HL-60/S4 (cell line): ENCODE results near the gene SSBP3.
"Not testable (repeated sequence)": the region's sequence is repeated elsewhere in the genome, so short reads cannot be mapped to it uniquely, and the experiment has no call there.

Experiments used
- in situ Hi-C: fragments of 300-500 bp; cut with MboI; formaldehyde crosslinking; loops from 2 replicates; pipeline ENCODE4 v1.14.3; 2022; ENCODE audit warnings: low sequenced_read_pairs

Gene SSBP3

GRCh38 chr1:54406339-54407153 lies at the start of gene SSBP3:
Gene SSBP3, minus strand, starts transcription at chr1:54406394.
- in situ Hi-C loops, result no loop called here

DNA sequence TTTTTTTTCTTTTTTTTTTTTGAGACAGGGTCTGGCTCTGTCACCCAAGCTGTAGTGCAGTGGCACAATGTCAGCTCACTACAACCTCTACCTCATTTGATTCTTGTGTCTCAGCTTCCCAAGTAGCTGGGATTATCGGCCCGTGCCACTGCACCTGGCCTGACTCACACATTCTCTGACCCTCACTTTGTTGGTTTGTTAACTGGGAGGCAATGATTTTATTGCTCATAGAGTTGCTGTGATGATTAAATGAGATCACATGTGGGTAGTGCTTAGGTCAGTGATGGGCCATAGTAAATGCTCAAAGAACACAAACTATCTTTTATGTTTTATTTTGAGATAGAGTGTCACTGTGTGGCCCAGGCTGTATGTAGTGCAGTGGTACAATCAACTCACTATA lies 47.3 kb upstream of the SSBP3 start:
- in situ Hi-C loops, result no loop called here

GRCh38 chr1:54453022-54453421 lies 46.8 kb upstream of the SSBP3 start:
- in situ Hi-C loops, result no loop called here

DNA sequence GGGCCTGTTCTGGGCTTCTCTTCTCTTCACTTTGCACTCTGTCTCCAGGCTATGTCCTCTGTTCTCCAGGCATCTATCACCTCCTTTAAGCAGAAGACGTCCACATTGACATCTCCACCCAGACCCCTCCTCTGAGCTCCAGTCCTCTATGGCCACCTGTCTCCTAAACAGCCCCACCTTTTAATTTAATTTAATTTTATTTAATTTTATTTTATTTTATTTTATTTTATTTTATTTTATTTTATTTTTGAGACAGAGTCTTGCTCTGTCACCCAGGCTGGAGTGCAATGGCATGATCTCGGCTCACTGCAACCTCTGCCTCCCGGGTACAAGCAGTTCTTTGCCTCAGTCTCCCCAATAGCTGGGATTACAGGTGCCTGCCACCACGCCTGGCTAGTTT lies 43.2 kb upstream of the SSBP3 start:
- in situ Hi-C loops, result not testable (repeated sequence)

DNA sequence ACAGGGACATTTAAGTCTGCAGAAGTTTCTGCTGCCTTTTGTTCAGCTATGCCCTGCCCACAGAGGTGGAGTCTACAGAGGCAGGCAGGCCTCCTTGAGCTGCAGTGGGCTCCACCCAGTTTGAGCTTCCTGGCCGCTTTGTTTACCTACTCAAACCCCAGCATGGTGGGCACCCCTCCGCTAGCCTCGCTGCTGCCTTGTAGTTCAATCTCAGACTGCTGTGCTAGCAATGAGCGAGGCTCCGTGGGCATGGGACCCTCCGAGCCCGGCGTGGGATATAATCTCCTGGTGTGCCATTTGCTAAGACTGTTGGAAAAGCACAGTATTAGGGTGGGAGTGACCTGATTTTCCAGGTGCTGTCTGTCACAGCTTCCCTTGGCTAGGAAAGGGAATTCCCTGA lies 42.6 kb upstream of the SSBP3 start:
- in situ Hi-C loops, result not testable (repeated sequence)

GRCh38 chr1:54447081-54447480 lies 40.9 kb upstream of the SSBP3 start:
- in situ Hi-C loops, result not testable (repeated sequence)

DNA sequence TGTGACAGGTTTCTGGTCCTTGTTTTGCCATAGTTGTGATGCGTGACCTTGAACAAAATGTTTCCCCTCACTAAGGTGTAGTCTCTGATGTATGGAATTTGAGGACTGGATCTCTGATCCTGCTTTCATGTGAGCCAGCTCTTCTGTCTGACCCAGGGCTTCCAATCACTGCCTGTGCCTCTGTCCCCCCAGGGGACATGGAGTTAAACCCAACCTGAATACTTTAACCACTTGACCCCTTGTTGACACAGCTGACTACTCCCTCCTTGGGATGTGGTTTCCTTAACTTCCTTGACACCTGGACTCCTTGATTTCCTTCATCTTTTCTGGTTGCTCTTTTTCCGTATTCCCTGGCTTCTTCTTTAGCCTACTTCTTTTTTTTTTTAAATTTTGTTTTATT lies 36.0 kb upstream of the SSBP3 start:
- in situ Hi-C loops, result no loop called here

DNA sequence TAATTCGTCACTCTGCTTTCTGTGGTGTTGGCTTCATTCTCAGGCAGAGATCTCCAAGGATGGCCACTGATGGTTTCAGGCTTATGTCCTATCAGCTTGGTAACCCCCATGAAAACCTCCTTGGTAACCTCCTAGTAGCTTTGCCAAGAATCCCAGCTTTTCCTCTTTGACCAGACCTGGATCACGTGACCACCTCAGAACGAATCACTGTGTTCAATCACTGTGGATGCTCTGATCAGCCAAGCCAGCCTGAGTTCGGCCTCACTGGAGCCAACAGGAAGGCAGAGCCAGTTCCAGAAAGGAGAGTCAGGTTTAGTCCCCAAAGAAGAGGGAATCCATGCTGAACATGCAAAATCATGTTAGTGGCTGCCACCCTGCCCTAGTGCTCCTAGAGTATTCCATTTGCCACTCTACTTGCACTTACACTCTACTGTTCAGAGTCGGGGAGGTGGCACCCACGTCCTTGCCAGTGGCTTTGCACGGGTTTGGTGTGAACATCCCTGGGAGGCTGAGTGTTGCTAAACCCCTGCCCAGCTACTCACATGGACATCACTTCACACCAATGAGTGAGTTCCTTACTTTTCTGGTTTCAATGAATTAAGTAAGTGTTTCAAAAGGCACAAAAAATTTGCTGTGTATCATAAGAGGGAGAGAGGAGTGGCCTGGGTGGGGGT lies 33.5 kb upstream of the SSBP3 start:
- in situ Hi-C loops, result no loop called here

GRCh38 chr1:54437783-54438182 lies 31.6 kb upstream of the SSBP3 start:
- in situ Hi-C loops, result no loop called here

DNA sequence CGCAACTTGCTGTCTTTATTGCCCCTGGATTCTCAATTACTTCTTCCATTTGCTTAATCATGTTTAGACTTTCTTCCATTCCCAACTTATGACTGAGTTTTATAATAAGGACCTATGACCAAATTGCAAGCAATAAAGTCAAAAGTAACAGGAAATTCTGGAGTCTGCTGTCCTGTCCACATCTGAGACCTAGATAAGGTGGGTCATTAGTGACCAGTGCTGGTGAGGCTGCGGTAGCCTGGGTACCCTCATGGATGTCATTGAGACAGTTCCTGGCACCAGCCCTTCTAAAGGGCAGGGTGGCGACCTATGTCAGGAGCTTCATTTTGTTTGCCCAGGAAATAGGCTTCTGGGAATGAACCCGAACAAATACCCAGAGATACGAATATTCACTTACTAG lies 30.6 kb upstream of the SSBP3 start:
- in situ Hi-C loops, result no loop called here

GRCh38 chr1:54429838-54430237 lies 23.6 kb upstream of the SSBP3 start:
- in situ Hi-C loops, result no loop called here

- in situ Hi-C loops, result no loop called here
Observed at GRCh38 chr1:54428837-54429518, 22.8 kb upstream of the SSBP3 start.

GRCh38 chr1:54425152-54425584 lies 19.0 kb upstream of the SSBP3 start:
- in situ Hi-C loops, result no loop called here

DNA sequence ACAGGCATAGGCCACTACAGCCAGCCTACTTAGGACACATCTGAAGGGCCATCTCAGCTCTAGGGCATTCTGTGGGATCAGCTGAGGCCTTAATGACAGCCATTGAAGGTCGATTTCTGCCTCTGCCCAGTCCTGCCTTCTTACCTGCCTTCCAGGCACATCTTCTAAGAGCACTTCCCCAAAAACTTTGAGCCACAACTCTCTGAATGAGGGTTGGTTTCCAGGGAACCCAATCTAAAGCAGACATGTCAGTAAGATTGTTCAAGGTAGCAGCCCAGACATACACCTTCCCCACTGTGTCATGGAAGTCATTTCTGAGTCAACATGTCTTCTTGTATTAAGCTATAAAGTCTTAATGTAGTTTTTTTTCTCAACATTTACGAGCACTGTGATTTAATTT lies 18.2 kb upstream of the SSBP3 start:
- in situ Hi-C loops, result no loop called here

- in situ Hi-C loops, result no loop called here
Observed at GRCh38 chr1:54421101-54421504, 14.9 kb upstream of the SSBP3 start.

DNA sequence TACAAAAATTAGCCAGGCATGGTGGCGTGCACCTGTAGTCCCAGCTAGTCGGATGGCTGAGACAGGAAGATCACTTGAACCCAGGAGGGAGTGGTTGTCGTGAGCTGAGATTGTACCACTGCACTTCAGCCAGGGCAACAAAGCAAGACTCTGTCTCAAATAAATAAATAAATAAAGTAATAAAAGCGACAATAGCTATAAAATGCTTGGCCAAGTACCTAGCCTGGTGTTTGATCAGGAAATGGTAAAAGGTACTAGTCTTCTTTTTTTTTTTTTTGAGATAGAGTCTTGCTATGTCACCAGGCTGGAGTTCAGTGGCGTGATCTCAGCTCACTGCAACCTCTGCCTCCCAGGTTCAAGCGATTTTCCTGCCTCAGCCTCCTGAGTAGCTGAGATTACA lies 12.4 kb upstream of the SSBP3 start:
- in situ Hi-C loops, result not testable (repeated sequence)

DNA sequence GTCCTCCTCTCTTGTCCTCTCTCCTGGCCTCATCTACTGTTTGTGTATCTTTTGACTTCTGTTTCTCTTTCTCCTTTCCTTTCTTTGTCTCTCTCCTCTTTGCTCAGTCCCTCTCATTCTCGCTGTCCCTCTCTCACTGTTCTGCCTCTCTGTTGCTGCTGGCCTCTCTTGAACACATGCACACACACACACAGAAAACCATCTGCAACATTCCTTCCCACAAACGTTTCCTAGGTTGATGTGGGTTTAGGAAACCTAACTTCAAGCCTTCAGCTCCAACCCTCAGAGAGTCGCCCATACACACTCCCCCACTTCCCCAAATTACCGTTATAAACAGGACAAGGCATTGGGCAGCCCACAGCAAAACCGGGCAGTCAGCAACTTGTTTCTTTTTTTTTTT lies 10.9 kb upstream of the SSBP3 start:
- in situ Hi-C loops, result no loop called here

- in situ Hi-C loops, result no loop called here
Observed at GRCh38 chr1:54416435-54416834, 10.2 kb upstream of the SSBP3 start.

DNA sequence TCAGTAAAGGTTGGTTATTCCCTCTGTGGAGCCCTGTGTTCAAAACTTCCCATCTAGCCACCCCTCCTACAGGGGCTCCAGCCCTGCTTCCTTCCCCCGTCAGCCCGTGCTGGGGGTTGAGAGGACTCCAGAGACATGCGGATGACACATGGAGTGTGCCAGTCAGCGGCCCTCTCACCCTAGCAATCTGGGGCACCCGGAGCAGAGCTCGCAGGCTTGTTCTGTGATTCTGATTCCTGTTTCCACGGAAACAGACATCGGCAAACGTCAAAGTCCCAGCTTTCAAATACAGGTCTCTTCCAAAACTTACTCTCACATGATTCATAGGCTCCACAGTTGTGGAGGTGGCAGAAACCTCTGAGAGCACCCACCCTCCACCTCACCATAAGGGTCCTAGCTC lies 9.8 kb upstream of the SSBP3 start:
- in situ Hi-C loops, result no loop called here

GRCh38 chr1:54415533-54415932 lies 9.3 kb upstream of the SSBP3 start:
- in situ Hi-C loops, result no loop called here

DNA sequence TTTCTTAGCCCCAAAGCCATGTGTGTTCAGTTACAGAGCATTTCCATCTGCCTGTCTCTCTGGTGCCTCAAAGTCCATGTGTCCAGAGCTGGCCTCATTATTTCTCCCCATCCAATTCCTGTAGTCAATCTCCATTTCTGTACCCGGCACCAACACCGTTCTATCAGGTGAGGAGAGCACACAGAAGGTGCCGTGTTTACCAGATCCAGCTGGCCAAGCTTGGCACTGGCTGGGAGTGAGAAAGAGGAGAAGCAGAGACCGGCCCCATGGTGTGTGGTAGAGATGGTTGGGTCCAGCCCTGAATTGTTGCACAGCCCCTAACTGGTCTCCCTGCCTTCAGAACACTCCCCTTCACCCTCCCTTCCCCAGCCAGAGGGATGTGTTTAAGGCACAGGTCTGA lies 7.5 kb upstream of the SSBP3 start:
- in situ Hi-C loops, result loop anchor here (5.0 kb wide), 1 partner anchor 74 kb away; no protein-coding TSS in a partner anchor

DNA sequence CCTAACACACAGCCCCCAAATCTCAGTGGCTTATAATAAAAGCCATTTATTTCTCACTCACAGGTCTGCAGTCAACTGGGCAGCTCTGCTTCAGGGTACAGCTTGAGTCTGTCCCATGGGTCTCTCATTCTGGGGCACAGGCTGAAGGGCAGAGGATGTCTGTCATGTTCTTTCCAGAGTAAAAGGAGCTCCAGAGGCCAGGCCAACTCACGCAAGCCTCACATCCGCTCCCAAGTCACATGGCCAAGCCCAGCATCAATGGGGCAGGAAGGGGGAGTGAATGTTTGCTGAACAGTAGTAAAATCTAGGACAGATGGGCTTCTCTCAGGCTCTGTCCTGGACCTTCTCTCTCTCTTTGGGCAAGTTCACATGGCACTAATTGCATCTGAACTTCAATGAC lies 7.1 kb upstream of the SSBP3 start:
- in situ Hi-C loops, result loop anchor here (5.0 kb wide), 1 partner anchor 74 kb away; no protein-coding TSS in a partner anchor
